ENCODE data around the gene KLHL35.

The KLHL35 gene, protein sequence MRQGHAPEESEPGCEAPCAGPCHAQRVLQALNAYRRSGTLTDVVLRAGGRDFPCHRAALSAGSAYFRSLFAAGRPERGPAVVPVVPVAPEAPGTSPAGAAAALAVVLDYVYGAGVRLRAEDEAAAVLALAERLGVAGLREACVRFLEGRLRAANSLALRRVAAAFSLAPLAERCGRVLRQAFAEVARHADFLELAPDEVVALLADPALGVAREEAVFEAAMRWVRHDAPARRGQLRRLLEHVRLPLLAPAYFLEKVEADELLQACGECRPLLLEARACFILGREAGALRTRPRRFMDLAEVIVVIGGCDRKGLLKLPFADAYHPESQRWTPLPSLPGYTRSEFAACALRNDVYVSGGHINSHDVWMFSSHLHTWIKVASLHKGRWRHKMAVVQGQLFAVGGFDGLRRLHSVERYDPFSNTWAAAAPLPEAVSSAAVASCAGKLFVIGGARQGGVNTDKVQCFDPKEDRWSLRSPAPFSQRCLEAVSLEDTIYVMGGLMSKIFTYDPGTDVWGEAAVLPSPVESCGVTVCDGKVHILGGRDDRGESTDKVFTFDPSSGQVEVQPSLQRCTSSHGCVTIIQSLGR

DNA sequence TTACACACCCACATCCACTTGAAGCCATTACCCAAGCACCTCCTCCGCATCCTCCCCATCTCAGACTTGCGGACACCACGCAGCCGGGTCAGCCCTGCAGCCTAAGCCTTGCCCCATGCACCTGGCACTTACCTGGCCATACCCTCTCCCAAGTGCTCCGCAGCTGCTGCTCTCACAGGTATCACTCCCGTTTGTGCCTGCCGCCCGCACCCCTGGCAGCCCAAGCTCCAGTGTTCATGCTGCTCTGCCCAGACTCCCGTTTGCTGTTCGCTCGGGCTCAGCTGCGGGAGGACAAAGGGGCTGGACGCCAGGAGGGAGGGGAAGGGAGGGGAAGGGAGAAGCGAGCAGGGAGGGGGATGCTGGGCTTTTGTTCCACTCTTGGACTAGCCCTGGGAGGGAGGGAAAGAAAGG, at the start of gene KLHL35:
Gene KLHL35 (minus strand): TSS at position 293 of the 411 bp plus-strand sequence. CDS start 2,574 bp downstream, outside the sequence.
- H3K9ac ChIP-seq (ENCODE audit: low read length) = no peak within 1 kb of the TSS
- peaks cover 39% of the 10 kb centered on the region for H3K27me3 ChIP-seq (ENCODE audit: control insufficient read depth, insufficient read depth, low read length)
- no peaks in the 10 kb centered on the region for H3K36me3 ChIP-seq (ENCODE audit: control insufficient read depth, insufficient read depth, low read length)
- no peak within 1 kb of the TSS for H3K4me3 ChIP-seq (ENCODE audit: low read length)
- no peak within 1 kb of the TSS for H3K27ac ChIP-seq (ENCODE audit: low read depth, low read length)
- H3K4me1 ChIP-seq (ENCODE audit: control insufficient read depth, insufficient read depth, low read length) = no peaks in the 10 kb centered on the region

DNA sequence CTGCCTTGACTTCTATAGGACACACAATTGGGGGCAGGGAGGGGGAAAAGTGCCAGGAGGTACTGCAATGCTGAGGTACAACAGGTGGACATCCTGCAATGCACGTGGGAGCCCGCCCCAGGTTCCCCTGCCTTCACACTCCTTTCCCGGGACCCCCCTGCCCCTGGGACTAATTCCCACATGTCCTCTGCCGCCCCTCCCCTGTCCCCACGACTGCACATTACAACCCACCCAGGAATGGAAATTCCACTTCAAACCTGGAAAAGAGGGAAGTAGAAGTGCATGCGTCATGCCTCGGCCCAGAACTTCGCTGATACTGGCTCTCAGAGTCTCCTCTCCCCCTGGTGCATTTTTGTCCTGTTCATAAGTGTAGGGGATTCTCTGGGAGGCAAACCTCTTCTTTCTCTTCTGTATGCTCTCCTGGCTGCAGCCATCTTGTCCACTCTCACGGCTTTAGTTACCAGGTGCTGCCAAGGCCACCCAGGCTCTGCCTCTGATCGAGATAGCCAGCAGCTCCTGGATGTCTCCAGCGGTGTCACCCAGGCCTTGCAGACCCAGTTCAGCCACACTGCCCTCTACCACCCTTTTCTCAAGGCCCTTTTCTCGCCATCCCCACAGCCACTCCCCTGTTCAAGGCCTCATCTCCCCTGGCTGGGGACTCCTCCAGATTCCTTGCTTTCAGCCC, 49.1 kb upstream of the KLHL35 start:
- Histone ChIP-seq H3K27me3 (ENCODE audit: control insufficient read depth, insufficient read depth, low read length) (no peaks in the 10 kb centered on the region), H3K27ac (ENCODE audit: low read depth, low read length) (no peak overlapping the region), H3K9ac (ENCODE audit: low read length) (no peak overlapping the region)

DNA sequence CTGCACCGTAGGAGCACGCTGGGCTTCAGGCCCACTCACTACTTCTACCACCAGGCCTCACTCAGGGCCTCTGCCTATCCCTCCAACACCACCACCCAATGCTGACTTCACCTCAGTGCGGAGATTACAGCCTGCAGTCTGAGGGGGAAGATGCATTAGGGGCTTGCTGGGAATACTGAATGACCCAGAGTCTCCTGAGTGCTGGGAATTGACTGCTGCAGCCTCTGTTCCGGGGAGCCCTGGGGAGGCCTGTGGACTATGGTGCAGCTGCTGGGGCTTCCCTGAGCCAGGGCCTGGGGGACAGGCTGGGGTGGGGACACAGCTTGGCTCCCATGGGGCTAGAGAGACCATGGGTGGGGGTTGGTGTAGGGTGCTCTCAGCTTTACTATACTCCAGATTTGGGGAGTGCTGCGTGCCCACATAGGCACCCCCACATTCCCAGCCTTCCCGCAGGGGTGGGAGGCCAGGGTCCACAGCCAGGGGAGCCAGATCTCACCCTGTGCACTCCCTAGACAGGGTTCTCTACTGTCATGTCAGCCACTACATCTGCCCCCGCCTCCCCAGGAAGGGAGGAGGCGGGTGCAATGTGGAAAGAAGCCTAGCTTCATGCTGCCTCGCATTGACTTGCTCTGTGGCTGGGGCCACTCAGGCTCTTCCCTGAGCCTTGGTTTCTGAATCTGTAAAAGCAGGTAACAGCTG, 48.4 kb upstream of the KLHL35 start:
- Histone ChIP-seq H3K27ac (ENCODE audit: low read depth, low read length) (no peak overlapping the region), H3K9ac (ENCODE audit: low read length) (no peak overlapping the region), H3K4me3 (ENCODE audit: low read length) (no peak overlapping the region), H3K27me3 (ENCODE audit: control insufficient read depth, insufficient read depth, low read length) (no peaks in the 10 kb centered on the region), H3K36me3 (ENCODE audit: control insufficient read depth, insufficient read depth, low read length) (no peaks in the 10 kb centered on the region), H3K4me1 (ENCODE audit: control insufficient read depth, insufficient read depth, low read length) (no peaks in the 10 kb centered on the region)

More for the DNA sequence above, 49.1 kb upstream of the KLHL35 start:
- no peak overlapping the region for H3K4me3 ChIP-seq (ENCODE audit: low read length)
- H3K4me1 ChIP-seq (ENCODE audit: control insufficient read depth, insufficient read depth, low read length) = no peaks in the 10 kb centered on the region
- no peaks in the 10 kb centered on the region for H3K36me3 ChIP-seq (ENCODE audit: control insufficient read depth, insufficient read depth, low read length)

DNA sequence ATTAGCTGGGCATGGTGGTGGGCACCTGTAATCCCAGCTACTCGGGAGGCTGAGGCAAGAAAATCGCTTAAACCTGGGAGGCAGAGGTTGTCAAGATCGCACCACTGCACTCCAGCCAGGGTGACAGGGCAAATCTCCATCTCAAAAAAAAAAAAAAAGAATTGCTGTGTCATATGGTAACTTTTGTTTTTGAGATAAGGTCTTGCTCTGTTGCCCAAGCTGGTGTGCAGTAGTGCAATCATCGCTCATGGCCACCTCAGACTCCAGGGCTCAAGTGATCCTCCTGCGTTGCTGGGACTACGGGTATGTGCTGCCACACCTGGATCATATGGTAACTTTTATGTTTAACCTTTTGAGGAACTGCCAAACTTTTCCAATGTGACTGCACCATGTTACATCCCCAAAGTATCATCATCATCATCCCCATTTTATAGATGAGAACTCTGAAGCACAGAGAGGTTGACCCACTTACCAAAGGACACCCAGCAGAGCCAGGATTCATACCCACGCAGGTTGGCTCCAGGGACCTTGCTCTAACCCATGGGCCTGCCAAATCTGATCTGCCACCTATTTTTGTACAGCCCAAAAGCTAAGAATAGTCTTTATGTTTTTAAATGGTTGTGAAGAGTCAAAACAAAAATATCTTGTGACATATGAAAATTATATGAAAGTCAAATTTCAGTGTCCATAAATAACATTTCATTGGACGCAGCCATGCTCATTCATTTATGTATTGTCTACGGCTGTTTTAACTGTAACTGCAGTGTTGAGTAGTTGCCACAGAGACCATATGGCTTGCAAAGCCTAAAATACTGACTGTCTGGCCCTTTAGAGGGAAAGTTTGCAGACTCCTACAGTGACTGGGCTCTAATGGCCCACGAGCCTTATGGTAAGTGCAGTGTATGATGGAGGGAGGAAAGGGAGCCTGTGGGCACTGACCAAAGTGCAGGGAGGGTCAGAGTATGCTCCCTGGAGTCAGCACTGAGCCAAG, 47.5 kb upstream of the KLHL35 start:
- no peaks in the 10 kb centered on the region for H3K4me1 ChIP-seq (ENCODE audit: control insufficient read depth, insufficient read depth, low read length)
- H3K27me3 ChIP-seq (ENCODE audit: control insufficient read depth, insufficient read depth, low read length) = no peaks in the 10 kb centered on the region
- no peak overlapping the region for H3K9ac ChIP-seq (ENCODE audit: low read length)
- no peak overlapping the region for H3K27ac ChIP-seq (ENCODE audit: low read depth, low read length)
- no peak overlapping the region for H3K4me3 ChIP-seq (ENCODE audit: low read length)
- no peaks in the 10 kb centered on the region for H3K36me3 ChIP-seq (ENCODE audit: control insufficient read depth, insufficient read depth, low read length)

DNA sequence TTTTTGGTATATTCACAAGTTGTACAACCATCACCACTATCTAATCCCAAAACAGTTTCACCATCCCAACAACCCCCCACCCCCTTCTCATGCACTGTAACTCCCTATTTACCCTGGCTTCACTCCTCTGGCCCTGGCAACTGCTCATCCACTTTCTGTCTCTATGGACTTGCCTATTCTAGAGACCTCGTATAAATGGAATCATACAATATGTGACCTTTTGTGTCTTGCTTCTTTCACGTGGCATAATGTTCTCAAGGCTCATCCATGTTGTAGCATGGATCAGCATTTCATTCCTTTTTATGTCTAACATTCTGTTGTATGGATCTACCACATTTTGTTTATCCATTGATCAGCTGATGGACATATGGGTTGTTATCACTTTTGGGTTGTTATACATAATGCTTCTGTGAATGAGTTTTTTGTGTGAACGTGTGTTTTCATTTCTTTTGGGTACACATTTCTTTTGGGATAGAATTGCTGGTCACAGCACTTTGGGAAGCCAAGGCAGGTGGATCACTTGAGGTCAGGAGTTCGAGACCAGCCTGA, 46.7 kb upstream of the KLHL35 start:
- H3K27me3 ChIP-seq (ENCODE audit: control insufficient read depth, insufficient read depth, low read length) = no peaks in the 10 kb centered on the region

DNA sequence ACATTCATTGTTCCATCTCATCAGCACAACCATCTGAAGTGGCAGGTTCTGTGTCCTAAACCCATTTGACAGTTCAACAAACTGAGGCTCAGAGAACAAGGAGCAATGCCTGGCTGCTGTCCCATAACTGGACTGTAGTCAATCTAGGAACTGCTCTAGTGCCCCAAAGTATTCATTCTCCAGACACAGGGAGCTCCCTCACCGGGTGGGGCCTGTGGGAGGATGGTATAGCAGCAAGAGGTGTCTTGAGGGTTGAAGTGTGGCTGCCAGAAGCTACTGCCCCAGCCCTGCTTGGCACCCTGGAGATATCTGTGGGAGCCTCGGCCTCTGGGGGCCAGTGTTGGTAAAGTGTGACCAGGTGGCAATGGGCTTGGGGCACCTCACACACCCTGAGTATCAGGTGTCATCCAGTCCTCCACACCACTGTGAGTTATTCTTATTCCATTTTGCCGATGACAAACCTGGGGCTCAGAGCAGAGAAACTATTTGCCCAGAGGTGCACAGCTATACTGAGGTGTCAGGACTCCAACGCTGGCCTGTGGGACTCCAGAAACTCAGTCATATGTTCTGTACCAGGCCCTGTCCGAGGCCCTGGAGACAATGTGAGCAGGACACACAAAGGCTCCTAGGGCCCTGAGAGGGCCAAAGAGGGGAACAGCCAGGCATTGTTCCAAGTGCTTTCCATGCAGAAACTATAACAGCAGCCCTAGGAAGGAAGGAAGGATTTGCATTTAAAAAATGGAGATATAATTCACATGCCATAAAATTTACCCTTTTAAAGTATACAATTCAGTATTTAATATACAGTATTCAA, 46.0 kb upstream of the KLHL35 start:
- H3K9ac ChIP-seq (ENCODE audit: low read length) = no peak overlapping the region
- no peaks in the 10 kb centered on the region for H3K36me3 ChIP-seq (ENCODE audit: control insufficient read depth, insufficient read depth, low read length)
- no peaks in the 10 kb centered on the region for H3K4me1 ChIP-seq (ENCODE audit: control insufficient read depth, insufficient read depth, low read length)
- H3K27me3 ChIP-seq (ENCODE audit: control insufficient read depth, insufficient read depth, low read length) = no peaks in the 10 kb centered on the region
- H3K27ac ChIP-seq (ENCODE audit: low read depth, low read length) = no peak overlapping the region
- H3K4me3 ChIP-seq (ENCODE audit: low read length) = no peak overlapping the region

More for the DNA sequence above, 46.7 kb upstream of the KLHL35 start:
- H3K4me3 ChIP-seq (ENCODE audit: low read length) = no peak overlapping the region
- no peaks in the 10 kb centered on the region for H3K36me3 ChIP-seq (ENCODE audit: control insufficient read depth, insufficient read depth, low read length)
- no peaks in the 10 kb centered on the region for H3K4me1 ChIP-seq (ENCODE audit: control insufficient read depth, insufficient read depth, low read length)
- H3K9ac ChIP-seq (ENCODE audit: low read length) = no peak overlapping the region
- H3K27ac ChIP-seq (ENCODE audit: low read depth, low read length) = no peak overlapping the region

DNA sequence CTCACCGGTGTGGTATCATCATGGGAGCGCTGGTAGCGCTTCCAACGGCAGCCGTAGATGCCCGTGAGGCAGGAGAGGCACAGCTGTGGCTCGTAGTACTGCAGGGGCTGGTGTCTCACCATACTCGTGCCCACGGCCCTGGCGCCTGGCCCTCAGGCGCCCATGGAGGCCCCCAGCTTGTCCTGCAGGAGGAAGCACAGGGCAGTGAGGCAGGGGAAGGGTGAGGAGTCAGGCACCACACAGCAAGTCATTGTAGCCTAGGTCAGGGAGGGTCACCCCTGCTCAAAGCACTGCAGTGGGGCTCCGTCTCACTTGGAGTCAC, 44.6 kb upstream of the KLHL35 start:
- Histone ChIP-seq H3K36me3 (ENCODE audit: control insufficient read depth, insufficient read depth, low read length) (no peaks in the 10 kb centered on the region), H3K4me3 (ENCODE audit: low read length) (no peak overlapping the region), H3K9ac (ENCODE audit: low read length) (no peak overlapping the region), H3K27ac (ENCODE audit: low read depth, low read length) (no peak overlapping the region), H3K4me1 (ENCODE audit: control insufficient read depth, insufficient read depth, low read length) (no peaks in the 10 kb centered on the region), H3K27me3 (ENCODE audit: control insufficient read depth, insufficient read depth, low read length) (no peaks in the 10 kb centered on the region)

DNA sequence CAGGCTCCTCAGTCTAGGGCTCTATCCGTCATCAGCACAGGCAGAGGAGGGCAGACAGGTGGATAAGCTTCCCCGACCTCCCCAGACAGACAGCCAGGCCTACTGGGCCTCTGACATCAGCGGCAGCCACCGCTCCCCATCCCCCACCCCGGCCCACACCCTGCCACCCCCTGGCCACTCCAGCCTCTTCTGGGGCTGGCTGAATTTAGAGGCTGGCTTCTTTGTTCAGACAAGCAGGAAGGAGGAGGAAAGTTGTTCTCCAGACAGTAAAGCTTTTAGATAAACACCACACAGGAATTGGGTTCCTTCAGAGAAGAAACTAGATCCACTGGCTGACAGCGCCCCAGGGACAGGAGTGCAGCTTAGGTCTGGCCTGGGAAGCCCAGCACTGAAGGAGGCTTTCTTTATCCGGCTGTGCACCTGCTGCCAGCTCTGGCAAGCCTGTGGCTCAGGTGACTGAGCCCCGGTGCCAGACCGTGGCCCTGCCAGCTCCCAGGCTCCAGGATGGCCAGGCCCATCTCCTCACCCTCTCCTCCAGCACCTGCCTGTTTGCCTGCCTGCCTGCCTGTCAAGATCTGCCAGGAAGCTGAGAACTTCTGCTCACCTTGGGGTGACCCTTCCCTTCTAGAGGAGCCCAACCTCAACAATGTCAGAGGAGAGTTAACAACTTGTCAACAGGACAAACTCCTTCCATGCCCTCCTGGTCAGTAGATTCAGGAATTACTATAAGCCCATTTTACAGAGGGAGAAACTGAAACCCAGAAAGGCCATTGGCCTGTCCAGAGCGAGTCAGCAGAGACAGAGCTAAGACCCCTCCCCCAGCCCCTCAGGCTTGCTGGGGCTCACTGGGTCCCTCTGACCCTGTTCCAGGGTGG, 44.0 kb upstream of the KLHL35 start:
- Histone ChIP-seq H3K27ac (ENCODE audit: low read depth, low read length) (no peak overlapping the region), H3K36me3 (ENCODE audit: control insufficient read depth, insufficient read depth, low read length) (no peaks in the 10 kb centered on the region), H3K4me3 (ENCODE audit: low read length) (no peak overlapping the region), H3K4me1 (ENCODE audit: control insufficient read depth, insufficient read depth, low read length) (no peaks in the 10 kb centered on the region), H3K27me3 (ENCODE audit: control insufficient read depth, insufficient read depth, low read length) (no peaks in the 10 kb centered on the region), H3K9ac (ENCODE audit: low read length) (no peak overlapping the region)

DNA sequence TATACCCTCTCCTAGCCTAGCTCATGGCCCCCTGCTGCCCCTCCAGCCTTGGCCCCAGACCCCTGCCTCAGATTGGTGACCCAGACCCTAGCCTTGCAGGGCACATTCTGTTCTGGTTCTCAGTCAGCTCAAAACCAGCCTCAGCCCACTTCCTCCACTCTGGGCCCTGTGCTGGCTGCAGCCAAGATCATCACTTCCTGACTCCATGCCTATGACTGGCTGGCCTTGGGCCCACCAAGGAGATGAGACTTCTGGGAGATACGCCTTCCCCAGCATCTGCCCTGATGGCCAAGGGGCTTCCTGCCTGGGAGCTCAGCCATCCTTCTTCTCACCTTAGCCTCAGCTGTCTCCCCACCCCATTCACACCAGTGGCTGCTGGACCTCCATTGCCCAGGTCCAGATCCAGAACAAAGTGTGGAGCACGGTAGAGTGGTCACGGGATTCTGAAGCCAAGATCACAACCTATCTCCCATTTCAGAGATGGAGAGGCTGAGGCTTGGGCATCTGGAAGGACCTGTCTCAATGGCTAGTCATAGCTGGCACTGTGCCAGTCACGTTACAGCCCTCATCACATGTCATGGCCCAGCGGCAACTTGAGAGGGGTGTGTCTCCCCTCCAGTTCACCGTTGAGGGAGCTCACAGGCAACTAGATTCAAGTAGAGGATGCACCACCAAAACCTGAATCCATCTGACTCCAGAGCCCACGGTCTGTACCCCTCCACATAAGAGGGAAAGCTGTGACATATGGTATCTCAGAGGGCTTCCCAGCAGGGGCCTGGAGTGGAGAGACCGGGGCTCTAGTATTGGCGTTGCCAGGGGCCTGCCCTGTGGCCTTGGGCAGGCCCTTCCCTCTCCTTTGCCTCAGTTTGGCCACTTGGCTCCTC, 43.0 kb upstream of the KLHL35 start:
- no peaks in the 10 kb centered on the region for H3K36me3 ChIP-seq (ENCODE audit: control insufficient read depth, insufficient read depth, low read length)
- no peak overlapping the region for H3K4me3 ChIP-seq (ENCODE audit: low read length)
- no peak overlapping the region for H3K27ac ChIP-seq (ENCODE audit: low read depth, low read length)

More for the DNA sequence above, 43.0 kb upstream of the KLHL35 start:
- no peaks in the 10 kb centered on the region for H3K4me1 ChIP-seq (ENCODE audit: control insufficient read depth, insufficient read depth, low read length)
- no peak overlapping the region for H3K9ac ChIP-seq (ENCODE audit: low read length)
- no peaks in the 10 kb centered on the region for H3K27me3 ChIP-seq (ENCODE audit: control insufficient read depth, insufficient read depth, low read length)
